ENCODE data around the gene PSAPL1. TPM values are rescaled to one million over a fixed set of nuclear protein-coding genes. Genes with fewer than 3 reads are reported as not detected.

The PSAPL1 gene
- total and polyA plus RNA-seq, 2 experiments from 2014 or later, result not detected

DNA sequence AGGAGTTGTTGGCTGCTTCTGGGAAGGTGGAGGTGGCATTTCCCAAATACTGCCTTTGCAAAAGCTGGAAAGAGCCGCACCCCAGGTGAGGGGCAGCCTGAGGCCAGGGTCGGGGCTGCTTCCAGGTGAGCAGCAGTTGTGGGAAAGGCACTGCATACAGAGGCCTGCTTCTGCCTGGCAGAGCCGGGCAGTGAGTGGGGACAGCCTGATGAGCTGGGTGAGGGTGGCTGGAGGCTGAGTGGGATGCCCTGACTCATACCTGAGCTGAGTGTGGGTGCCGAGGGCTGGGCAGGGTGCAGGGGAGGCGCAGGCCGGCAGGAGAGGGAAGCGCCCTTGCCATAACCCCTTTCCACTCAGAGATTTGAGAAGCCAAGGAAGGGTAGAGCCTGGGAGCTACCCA is 6.5 kb upstream of the PSAPL1 start:
- Histone ChIP-seq H3K9ac (no peak overlapping the region), H4K20me1 (ENCODE audit: insufficient read depth) (no peaks in the 10 kb centered on the region), H3F3A (ENCODE audit: insufficient read depth) (no peaks in the 10 kb centered on the region), H3K9me2 (ENCODE audit: insufficient read depth) (no peaks in the 10 kb centered on the region), H3K27ac (no peak overlapping the region), H3K9me3 (ENCODE audit: low read depth) (no peaks in the 10 kb centered on the region), H3K79me2 (ENCODE audit: insufficient read depth) (no peaks in the 10 kb centered on the region), H2AFZ (no peak overlapping the region), H3K27me3 (replicated peaks; ENCODE audit: insufficient read depth) (peaks cover 13% of the 10 kb centered on the region), H3K36me3 (ENCODE audit: low read depth) (no peaks in the 10 kb centered on the region), H3K4me2 (ENCODE audit: unreplicated experiment) (no peak overlapping the region), H3K4me3 (no peak overlapping the region), H3K4me1 (ENCODE audit: insufficient read depth) (no peaks in the 10 kb centered on the region)
- in situ Hi-C loops (cut with MboI), result no loop called here
- 68 to 80% methylated on average over 4 to 7 of the region's 7 CpGs for WGBS, 2 experiments (ENCODE audit: low coverage in 1 of 2, low lambda C conversion rate in 2 of 2, missing lambda C conversion rate in 2 of 2)
- TF ChIP-seq EZH2phosphoT487 (IDR thresholded peaks at IDR 0.05; ENCODE audit: insufficient read depth, low read depth) (no peak), EZH2 (IDR thresholded peaks at IDR 0.05; ENCODE audit: insufficient read depth, poor library complexity, severe bottlenecking) (no peak)
- no peak for DNase-seq

DNA sequence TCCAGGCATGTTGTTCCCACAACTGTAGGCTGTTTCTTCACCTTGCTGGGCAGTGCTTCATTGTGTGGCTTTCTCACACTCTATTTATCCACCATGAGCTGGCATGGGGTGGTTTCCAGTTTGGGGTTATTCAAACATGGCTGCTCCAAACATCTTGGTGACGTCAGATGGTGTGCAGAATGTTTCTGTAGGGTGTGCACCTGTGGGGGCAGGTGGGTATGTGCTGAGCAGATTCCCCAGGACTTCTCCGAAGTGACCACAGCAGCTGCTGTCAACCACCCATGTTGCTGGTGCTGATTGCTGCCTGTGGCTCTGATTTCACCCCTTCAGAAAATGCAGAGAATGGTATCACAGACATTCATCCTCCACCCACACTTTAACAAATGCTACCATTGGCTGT is 5.0 kb upstream of the PSAPL1 start:
- no peak for TF ChIP-seq EZH2phosphoT487 (IDR thresholded peaks at IDR 0.05; ENCODE audit: insufficient read depth, low read depth)
- TF ChIP-seq EZH2 (IDR thresholded peaks at IDR 0.05; ENCODE audit: insufficient read depth, poor library complexity, severe bottlenecking), result no peak
- Histone ChIP-seq H3F3A (ENCODE audit: insufficient read depth) (no peaks in the 10 kb centered on the region), H3K36me3 (ENCODE audit: low read depth) (no peaks in the 10 kb centered on the region), H2AFZ (no peak overlapping the region), H4K20me1 (ENCODE audit: insufficient read depth) (no peaks in the 10 kb centered on the region), H3K27me3 (replicated peaks; ENCODE audit: insufficient read depth) (peaks cover 10% of the 10 kb centered on the region), H3K4me3 (no peak overlapping the region), H3K9me3 (ENCODE audit: low read depth) (no peaks in the 10 kb centered on the region), H3K9me2 (ENCODE audit: insufficient read depth) (no peaks in the 10 kb centered on the region), H3K4me2 (ENCODE audit: unreplicated experiment) (no peak overlapping the region), H3K79me2 (ENCODE audit: insufficient read depth) (no peaks in the 10 kb centered on the region), H3K27ac (no peak overlapping the region), H3K4me1 (ENCODE audit: insufficient read depth) (no peaks in the 10 kb centered on the region), H3K9ac (no peak overlapping the region)
- DNase-seq, result no peak
- 46 to 50% methylated on average over 2 of the region's 2 CpGs for WGBS, 2 experiments (ENCODE audit: low coverage in 1 of 2, low lambda C conversion rate in 2 of 2, missing lambda C conversion rate in 2 of 2)
- in situ Hi-C loops (cut with MboI), result no loop called here

- H3K9me3 ChIP-seq (ENCODE audit: low read depth), result no peaks in the 10 kb centered on the region
- H4K20me1 ChIP-seq (ENCODE audit: insufficient read depth), result no peaks in the 10 kb centered on the region
- no peak for DNase-seq
- 65 to 75% methylated on average over 13 of the region's 13 CpGs for WGBS, 2 experiments (ENCODE audit: low coverage in 1 of 2, low lambda C conversion rate in 2 of 2, missing lambda C conversion rate in 2 of 2)
- in situ Hi-C loops (cut with MboI), result no loop called here
- no peaks in the 10 kb centered on the region for H3K9me2 ChIP-seq (ENCODE audit: insufficient read depth)
- H3K79me2 ChIP-seq (ENCODE audit: insufficient read depth), result no peaks in the 10 kb centered on the region
- peaks cover 10% of the 10 kb centered on the region for H3K27me3 ChIP-seq (replicated peaks; ENCODE audit: insufficient read depth)
- no peaks in the 10 kb centered on the region for H3F3A ChIP-seq (ENCODE audit: insufficient read depth)
- no peaks in the 10 kb centered on the region for H3K4me1 ChIP-seq (ENCODE audit: insufficient read depth)
- no peak overlapping the region for H3K4me2 ChIP-seq (ENCODE audit: unreplicated experiment)
- no peak overlapping the region for H3K27ac ChIP-seq
- no peak overlapping the region for H2AFZ ChIP-seq
- no peak overlapping the region for H3K4me3 ChIP-seq
- no peak overlapping the region for H3K9ac ChIP-seq
- no peaks in the 10 kb centered on the region for H3K36me3 ChIP-seq (ENCODE audit: low read depth)
- TF ChIP-seq EZH2phosphoT487 (IDR thresholded peaks at IDR 0.05; ENCODE audit: insufficient read depth, low read depth), result no peak
- TF ChIP-seq EZH2 (IDR thresholded peaks at IDR 0.05; ENCODE audit: insufficient read depth, poor library complexity, severe bottlenecking), result no peak
These were observed 1.5 kb upstream of the PSAPL1 start for GRCh38 chr4:7436256-7436655.

- in situ Hi-C loops (cut with MboI), result no loop called here
- Histone ChIP-seq H3K4me3 (no peak overlapping the region), H3K9me3 (ENCODE audit: low read depth) (no peaks in the 10 kb centered on the region), H3K27ac (no peak overlapping the region), H3K4me2 (ENCODE audit: unreplicated experiment) (no peak overlapping the region), H3K36me3 (ENCODE audit: low read depth) (no peaks in the 10 kb centered on the region), H2AFZ (no peak overlapping the region), H3K9me2 (ENCODE audit: insufficient read depth) (no peaks in the 10 kb centered on the region), H3K9ac (no peak overlapping the region), H4K20me1 (ENCODE audit: insufficient read depth) (no peaks in the 10 kb centered on the region), H3F3A (ENCODE audit: insufficient read depth) (no peaks in the 10 kb centered on the region), H3K27me3 (replicated peaks; ENCODE audit: insufficient read depth) (peaks cover 10% of the 10 kb centered on the region), H3K4me1 (ENCODE audit: insufficient read depth) (no peaks in the 10 kb centered on the region), H3K79me2 (ENCODE audit: insufficient read depth) (no peaks in the 10 kb centered on the region)
- TF ChIP-seq EZH2 (IDR thresholded peaks at IDR 0.05; ENCODE audit: insufficient read depth, poor library complexity, severe bottlenecking), result no peak
- no peak for TF ChIP-seq EZH2phosphoT487 (IDR thresholded peaks at IDR 0.05; ENCODE audit: insufficient read depth, low read depth)
- DNase-seq, result no peak
- 76% methylated on average over 11 of the region's 11 CpGs for WGBS, 2 experiments (ENCODE audit: low coverage in 1 of 2, low lambda C conversion rate in 2 of 2, missing lambda C conversion rate in 2 of 2)
These were observed 836 bp upstream of the PSAPL1 start for GRCh38 chr4:7435471-7436061.
